ENCODE results near the gene MKRN2. TPM values are rescaled to one million over a fixed set of nuclear protein-coding genes. Genes with fewer than 3 reads are reported as not detected.

MKRN2 gene
- total and polyA plus RNA-seq, 2 donors (not counting 3 experiments of a cell fraction or from before 2014, with no cell fraction given), result 27.3 to 29.9 TPM

DNA sequence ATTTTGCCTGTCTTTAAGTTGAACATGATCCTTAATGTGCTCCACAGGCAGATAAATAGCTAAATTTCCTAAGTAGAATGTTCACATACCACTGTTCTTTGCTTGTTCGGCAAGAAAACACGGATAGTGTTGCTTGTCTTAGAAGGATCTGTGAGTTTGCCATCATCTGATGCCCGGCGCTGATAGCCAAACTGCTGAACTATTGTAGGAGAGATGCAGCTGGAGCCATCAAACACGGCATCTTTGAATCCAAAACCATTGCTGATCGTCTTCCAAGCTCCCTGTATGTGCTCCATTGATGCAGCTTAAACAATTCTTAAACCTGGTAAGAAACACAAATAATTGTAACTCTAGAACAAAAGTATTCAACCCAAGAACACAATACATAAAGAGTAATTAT is 61.5 kb downstream of the MKRN2 start:
- FAIRE-seq (no peak), DNase-seq (ENCODE audit: low read depth, low spot score) (no peak)
- intact Hi-C loops (cut with micrococcal nuclease), result no loop called here
- no peak overlapping the region for H3K4me2 ChIP-seq (ENCODE audit: insufficient read depth, low read length)
- H3K4me3 ChIP-seq (replicated peaks in 1 of 3; ENCODE audit: insufficient read depth in 1 of 3, low read depth in 1 of 3, low read length in 3 of 3), result no peak overlapping the region
- ChIA-PET POLR2A (interaction anchor here (0.7 kb wide), 2 partner anchors 133 to 1003 kb away, joined by 5 to 8 read pairs; no protein-coding TSS in a partner anchor), CTCF (interaction anchor here (1.5 kb wide), 1 partner anchor 34 kb away, joined by 3 read pairs; no protein-coding TSS in a partner anchor)
- H3K27me3 ChIP-seq (ENCODE audit: control insufficient read depth in 2 of 2, insufficient read depth in 2 of 2, low read length in 2 of 2), result no peaks in the 10 kb centered on the region
- dilution Hi-C loops (cut with MboI; ENCODE audit: extremely low pct_ligation_motif_present, low sequenced_read_pairs), result no loop called here
- no peak overlapping the region for H2AFZ ChIP-seq (ENCODE audit: low read depth, low read length)
- no TSS peak for BruUV-seq (replicated peaks)
- no peaks in the 10 kb centered on the region for H3K9me1 ChIP-seq (replicated peaks; ENCODE audit: control insufficient read depth, extremely low read depth, insufficient read depth, low read length)
- H3K79me2 ChIP-seq (ENCODE audit: control insufficient read depth, insufficient read depth, low read length), result peaks cover 76% of the 10 kb centered on the region
- H3K9ac ChIP-seq (replicated peaks; ENCODE audit: extremely low read depth, insufficient read depth, low read length), result no peak overlapping the region
- peaks cover 4% of the 10 kb centered on the region for H4K20me1 ChIP-seq (replicated peaks; ENCODE audit: control insufficient read depth, extremely low read depth, insufficient read depth, low read length)
- H3K27ac ChIP-seq (ENCODE audit: insufficient read depth, low read depth, low read length), result no peak overlapping the region
- no peaks in the 10 kb centered on the region for H3K4me1 ChIP-seq (ENCODE audit: control insufficient read depth, extremely low read depth, insufficient read depth, low read length)
- H3K36me3 ChIP-seq (ENCODE audit: control insufficient read depth in 2 of 2, extremely low read depth in 1 of 2, insufficient read depth in 2 of 2, low read length in 2 of 2), result peaks cover 3 to 5% of the 10 kb centered on the region in 2 experiments
- H3K9me3 ChIP-seq (replicated peaks; ENCODE audit: control insufficient read depth, insufficient read depth, low read length), result no peaks in the 10 kb centered on the region
- TF ChIP-seq, protein P1, sequence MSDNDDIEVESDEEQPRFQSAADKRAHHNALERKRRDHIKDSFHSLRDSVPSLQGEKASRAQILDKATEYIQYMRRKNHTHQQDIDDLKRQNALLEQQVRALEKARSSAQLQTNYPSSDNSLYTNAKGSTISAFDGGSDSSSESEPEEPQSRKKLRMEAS (IDR thresholded peaks at IDR 0.05; ENCODE audit: insufficient read depth, insufficient read length), result no peak
- TF ChIP-seq POLR2AphosphoS5 (IDR thresholded peaks at IDR 0.05; ENCODE audit: insufficient read depth, low read depth, low read length) (no peak), FOS (IDR thresholded peaks at IDR 0.05; ENCODE audit: borderline replicate concordance, insufficient read depth, low read length) (no peak)
- TF ChIP-seq, protein P2, sequence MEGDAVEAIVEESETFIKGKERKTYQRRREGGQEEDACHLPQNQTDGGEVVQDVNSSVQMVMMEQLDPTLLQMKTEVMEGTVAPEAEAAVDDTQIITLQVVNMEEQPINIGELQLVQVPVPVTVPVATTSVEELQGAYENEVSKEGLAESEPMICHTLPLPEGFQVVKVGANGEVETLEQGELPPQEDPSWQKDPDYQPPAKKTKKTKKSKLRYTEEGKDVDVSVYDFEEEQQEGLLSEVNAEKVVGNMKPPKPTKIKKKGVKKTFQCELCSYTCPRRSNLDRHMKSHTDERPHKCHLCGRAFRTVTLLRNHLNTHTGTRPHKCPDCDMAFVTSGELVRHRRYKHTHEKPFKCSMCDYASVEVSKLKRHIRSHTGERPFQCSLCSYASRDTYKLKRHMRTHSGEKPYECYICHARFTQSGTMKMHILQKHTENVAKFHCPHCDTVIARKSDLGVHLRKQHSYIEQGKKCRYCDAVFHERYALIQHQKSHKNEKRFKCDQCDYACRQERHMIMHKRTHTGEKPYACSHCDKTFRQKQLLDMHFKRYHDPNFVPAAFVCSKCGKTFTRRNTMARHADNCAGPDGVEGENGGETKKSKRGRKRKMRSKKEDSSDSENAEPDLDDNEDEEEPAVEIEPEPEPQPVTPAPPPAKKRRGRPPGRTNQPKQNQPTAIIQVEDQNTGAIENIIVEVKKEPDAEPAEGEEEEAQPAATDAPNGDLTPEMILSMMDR (IDR thresholded peaks at IDR 0.05; ENCODE audit: extremely low read depth in 1 of 2, insufficient read depth in 1 of 2, low read depth in 1 of 2, low read length in 2 of 2), result no peak

DNA sequence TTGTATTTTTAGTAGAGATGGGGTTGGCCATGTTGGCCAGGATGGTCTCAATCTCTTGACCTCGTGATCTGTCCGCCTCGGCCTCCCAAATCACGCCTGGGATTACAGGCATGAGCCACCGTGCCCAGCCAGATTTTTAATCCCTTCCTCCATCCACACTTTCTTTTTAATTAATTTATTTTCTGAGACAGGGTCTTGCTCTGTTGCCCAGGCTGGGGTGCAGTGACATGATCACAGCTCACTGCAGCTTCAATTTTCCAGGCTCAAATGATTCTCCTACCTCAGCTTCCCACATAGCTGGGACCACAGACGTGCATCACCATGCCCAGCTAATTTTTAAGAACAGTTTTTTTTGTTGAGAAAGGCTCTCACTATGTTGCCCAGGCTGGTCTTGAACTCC is 63.4 kb downstream of the MKRN2 start:
- CTCF ChIA-PET, result no interaction called here
- POLR2A ChIA-PET, result no interaction called here

More for the DNA sequence above, 63.4 kb downstream of the MKRN2 start:
- Histone ChIP-seq H3K36me3 (ENCODE audit: control insufficient read depth in 2 of 2, extremely low read depth in 1 of 2, insufficient read depth in 2 of 2, low read length in 2 of 2) (peaks cover 2 to 5% of the 10 kb centered on the region in 2 experiments), H3K4me3 (replicated peaks in 1 of 3; ENCODE audit: insufficient read depth in 1 of 3, low read depth in 1 of 3, low read length in 3 of 3) (no peak overlapping the region), H4K20me1 (replicated peaks; ENCODE audit: control insufficient read depth, extremely low read depth, insufficient read depth, low read length) (peaks cover 4% of the 10 kb centered on the region), H3K27me3 (ENCODE audit: control insufficient read depth in 2 of 2, insufficient read depth in 2 of 2, low read length in 2 of 2) (no peaks in the 10 kb centered on the region), H3K4me2 (ENCODE audit: insufficient read depth, low read length) (no peak overlapping the region), H3K79me2 (ENCODE audit: control insufficient read depth, insufficient read depth, low read length) (peaks cover 77% of the 10 kb centered on the region), H3K27ac (ENCODE audit: insufficient read depth, low read depth, low read length) (no peak overlapping the region), H2AFZ (ENCODE audit: low read depth, low read length) (no peak overlapping the region), H3K4me1 (ENCODE audit: control insufficient read depth, extremely low read depth, insufficient read depth, low read length) (peaks cover under 1% of the 10 kb centered on the region), H3K9ac (replicated peaks; ENCODE audit: extremely low read depth, insufficient read depth, low read length) (no peak overlapping the region), H3K9me3 (replicated peaks; ENCODE audit: control insufficient read depth, insufficient read depth, low read length) (no peaks in the 10 kb centered on the region), H3K9me1 (replicated peaks; ENCODE audit: control insufficient read depth, extremely low read depth, insufficient read depth, low read length) (no peaks in the 10 kb centered on the region)
- TF ChIP-seq EZH2 (IDR thresholded peaks at IDR 0.05; ENCODE audit: borderline replicate concordance, low read depth, low read length, severe bottlenecking) (no peak), MYC (IDR thresholded peaks at IDR 0.05; ENCODE audit: low read depth, low read length) (no peak), POLR2AphosphoS5 (IDR thresholded peaks at IDR 0.05; ENCODE audit: insufficient read depth, low read depth, low read length) (no peak), GATA2 (IDR thresholded peaks at IDR 0.05; ENCODE audit: insufficient read depth, insufficient read length, low read depth, low read length) (no peak), JUN (IDR thresholded peaks at IDR 0.05; ENCODE audit: borderline replicate concordance, insufficient read depth, insufficient read length, low read depth) (no peak), POLR2A (IDR thresholded peaks at IDR 0.05; ENCODE audit: low read depth, low read length) (no peak), FOS (IDR thresholded peaks at IDR 0.05; ENCODE audit: borderline replicate concordance, insufficient read depth, low read length) (no peak)
- TF ChIP-seq, protein P1 (IDR thresholded peaks at IDR 0.05; ENCODE audit: insufficient read depth, insufficient read length), result no peak
- TF ChIP-seq, protein P2 (IDR thresholded peaks at IDR 0.05; ENCODE audit: extremely low read depth in 1 of 2, insufficient read depth in 1 of 2, low read depth in 1 of 2, low read length in 2 of 2), result no peak
- BruUV-seq (replicated peaks), result no TSS peak
- DNase-seq (ENCODE audit: low read depth, low spot score) (no peak), FAIRE-seq (no peak)
- intact Hi-C loops (cut with micrococcal nuclease), result no loop called here
- dilution Hi-C loops (cut with MboI; ENCODE audit: extremely low pct_ligation_motif_present, low sequenced_read_pairs), result no loop called here

Data from endothelial cell of umbilical vein (primary cell).